Measurements from ENCODE around the gene FGD3. TPM values are rescaled to one million over a fixed set of nuclear protein-coding genes. Genes with fewer than 3 reads are reported as not detected.

FGD3 gene
- total RNA-seq, 1 experiment from 2014 or later = 0.20 TPM

DNA sequence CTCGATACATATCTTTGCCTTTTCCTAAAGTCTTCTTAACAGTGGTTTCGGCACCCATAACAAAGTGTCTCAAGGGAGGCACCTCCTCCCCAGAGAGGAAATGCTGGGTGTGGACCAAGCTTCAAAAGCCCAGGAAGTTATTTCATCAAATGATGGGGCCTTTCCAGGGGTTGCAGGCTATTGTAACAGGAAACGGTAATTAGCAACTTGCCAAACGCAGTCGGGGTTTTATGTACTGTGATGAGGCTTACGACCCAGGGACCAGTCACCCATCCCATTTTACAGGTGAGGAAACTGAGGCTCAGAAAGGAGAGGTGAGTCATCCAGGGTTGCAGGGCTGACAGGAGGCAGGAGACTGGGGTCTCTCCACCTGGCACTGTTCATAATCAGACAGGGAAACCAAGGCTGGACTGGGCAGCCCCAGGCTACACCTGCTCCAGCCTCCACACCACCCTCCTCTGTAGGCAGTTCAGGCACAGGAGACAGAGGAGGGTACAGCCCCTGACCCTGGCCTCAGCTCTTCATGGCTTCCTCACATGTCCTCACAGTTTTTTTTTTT, 81.2 kb downstream of the FGD3 start:
- DNase-seq (ENCODE audit: low read depth) = no peak

DNA sequence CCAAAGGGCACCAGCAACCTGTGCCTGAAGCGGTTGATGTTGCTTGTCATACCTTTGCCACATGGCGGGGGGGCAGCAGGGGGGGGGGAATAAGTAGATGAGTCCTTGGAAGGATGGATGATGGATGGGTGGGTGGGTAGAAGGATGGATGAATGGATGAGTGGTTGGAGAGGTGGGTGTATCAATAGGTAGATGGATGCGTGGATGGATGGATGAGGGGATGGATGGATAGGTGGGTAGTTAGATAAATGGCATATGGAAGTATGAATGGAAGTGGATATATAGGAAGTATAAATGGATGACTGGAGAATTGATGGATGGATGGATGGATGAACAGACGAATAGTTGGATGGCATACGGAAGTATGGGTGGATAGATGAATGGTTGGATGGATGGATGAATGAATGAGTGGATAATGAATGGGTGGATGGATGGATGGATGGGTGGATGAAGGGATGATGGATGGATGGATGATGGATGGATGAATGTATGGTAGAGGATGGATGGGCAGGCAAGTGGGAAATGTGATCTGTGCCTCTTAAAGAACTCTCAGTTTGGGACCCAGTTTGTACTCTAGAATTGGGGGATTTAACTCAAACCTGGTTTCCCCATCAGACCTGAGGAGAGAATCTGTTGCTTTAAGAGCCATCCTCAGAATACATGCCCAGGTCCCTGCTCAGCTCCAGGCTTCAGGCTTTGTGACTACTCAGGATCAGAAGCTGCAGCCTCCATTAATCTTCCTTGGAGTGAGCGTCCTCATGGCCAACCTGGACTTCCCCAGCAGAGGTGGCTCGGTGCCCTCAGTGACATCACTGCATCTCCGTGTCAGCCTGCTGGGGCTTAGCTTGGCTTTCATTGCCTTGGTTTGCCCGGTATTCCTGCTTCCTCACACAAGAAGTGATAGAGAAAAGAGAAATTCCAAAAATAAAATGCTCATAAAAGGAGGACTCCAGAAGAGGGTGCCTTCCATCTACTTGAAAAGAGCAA, 83.6 kb downstream of the FGD3 start:
- DNase-seq (ENCODE audit: low read depth) = no peak

DNA sequence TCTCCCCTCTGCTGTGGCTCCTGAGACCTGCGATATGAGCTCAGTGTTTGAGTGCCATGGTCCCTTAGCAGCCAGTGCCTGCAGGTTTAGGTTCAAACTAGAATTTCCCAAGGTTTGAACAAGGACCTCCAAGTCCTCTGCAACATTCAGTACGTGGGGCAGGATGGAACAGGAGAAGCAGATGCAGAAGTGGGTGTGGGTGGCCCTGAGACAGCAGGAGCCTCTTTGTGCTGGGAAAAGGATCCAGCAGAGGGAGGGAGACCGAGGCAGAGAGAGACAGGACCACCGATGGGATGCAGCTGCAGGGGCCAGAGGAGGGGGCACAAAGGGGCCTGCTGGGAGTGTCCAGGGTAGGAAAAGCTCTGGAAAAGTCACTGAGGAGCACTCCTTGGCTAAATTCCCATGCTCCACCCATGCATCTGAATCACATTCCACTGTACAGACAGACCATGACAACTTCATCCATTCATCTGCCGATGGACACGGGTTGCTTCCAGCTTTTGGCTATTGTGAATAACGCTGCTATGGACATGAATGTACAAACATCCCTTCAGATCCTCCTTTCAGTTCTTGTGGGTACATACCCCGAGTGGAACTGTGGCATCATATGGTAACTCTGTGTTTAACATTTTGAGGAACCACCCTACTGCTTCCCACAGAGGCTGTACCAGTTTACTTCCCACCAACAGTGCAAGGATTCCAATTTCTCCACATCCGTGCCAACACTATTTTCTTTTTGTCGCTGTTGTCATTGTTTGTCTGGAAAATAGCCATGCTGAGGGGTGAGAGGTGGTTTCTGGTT, 84.5 kb downstream of the FGD3 start:
- no peak for DNase-seq (ENCODE audit: low read depth)

DNA sequence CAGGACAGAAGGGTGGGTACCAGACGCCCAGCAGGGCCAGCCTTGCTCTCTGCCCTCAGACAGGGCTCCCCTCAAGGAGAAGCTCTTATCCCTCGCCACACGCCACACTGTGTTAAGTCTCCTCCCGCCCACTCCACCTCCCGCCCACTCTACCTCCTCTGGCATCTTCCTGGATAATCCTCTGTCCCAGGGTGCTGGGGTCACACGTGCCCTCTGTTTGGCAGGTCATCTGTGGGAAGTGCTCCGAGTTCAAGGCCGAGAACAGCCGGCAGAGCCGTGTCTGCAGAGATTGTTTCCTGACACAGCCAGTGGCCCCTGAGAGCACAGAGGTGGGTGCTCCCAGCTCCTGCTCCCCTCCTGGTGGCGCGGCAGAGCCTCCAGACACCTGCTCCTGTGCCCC, 85.2 kb downstream of the FGD3 start:
- DNase-seq (ENCODE audit: low read depth) = no peak

DNA sequence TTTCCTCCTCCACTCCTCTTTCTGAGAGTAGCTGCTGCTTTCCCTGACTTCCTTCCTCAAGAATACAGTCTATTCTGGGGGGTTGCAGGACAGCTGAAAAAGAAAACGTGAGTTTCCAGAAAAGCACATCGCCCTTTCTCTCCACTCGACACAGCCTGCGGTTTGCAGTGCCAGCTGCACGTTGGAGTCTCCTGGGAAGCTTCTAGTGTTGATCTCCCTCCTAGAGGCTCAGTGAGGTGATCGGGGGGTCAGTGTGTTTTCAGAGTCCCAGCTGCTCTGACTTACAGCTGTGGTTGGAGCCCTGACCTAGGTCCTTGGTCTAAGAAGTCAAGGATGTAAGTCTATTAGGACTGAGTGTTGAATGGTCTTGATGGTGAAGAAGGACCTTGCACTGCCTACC, 86.2 kb downstream of the FGD3 start:
- DNase-seq (ENCODE audit: low read depth) = no peak

DNA sequence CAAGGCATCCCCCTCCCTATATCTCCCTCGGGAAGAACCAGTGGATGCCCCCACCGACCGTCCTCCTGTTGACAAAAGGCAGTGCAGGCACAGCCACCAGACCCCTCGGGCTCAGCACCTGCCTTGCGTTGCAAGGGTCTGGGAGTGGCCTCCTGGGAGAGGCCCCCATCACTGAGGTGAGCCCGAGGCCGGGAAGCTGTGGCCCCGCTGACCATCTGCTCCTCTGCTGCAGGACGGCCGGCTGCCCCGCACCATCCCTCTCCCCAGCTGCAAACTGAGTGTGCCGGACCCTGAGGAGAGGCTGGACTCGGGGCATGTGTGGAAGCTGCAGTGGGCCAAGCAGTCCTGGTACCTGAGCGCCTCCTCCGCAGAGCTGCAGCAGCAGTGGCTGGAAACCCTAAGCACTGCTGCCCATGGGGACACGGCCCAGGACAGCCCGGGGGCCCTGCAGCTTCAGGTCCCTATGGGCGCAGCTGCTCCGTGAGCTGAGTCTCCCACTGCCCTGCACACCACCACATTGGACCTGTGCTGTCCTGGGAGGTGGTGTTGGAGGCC, 87.9 kb downstream of the FGD3 start:
- DNase-seq (ENCODE audit: low read depth) = no peak

DNA sequence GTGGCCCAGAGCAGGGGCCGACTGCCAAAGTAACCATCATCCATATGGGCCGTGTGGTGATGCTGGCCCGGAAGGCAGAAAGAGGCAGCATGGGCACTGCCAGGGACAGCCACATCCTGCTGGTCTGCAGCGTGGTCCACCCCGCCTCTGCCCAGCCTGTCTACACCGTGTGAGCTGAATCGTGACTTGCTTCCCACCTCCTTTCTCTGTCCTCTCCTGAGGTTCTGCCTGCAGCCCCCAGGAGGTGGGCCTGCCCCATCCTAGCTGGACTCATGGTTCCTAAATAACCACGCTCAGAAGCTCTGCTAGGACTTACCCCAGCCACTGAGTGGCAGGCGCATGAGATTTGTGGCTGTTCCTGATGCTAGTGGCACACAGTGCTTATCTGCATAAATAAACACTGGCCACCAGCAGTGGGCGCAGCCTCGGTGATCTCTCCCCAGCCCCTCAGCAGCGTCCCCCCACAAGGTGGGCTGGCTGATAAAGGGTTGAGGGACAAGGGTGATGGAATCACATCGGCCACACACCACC, 88.6 kb downstream of the FGD3 start:
- DNase-seq (ENCODE audit: low read depth) = no peak

DNA sequence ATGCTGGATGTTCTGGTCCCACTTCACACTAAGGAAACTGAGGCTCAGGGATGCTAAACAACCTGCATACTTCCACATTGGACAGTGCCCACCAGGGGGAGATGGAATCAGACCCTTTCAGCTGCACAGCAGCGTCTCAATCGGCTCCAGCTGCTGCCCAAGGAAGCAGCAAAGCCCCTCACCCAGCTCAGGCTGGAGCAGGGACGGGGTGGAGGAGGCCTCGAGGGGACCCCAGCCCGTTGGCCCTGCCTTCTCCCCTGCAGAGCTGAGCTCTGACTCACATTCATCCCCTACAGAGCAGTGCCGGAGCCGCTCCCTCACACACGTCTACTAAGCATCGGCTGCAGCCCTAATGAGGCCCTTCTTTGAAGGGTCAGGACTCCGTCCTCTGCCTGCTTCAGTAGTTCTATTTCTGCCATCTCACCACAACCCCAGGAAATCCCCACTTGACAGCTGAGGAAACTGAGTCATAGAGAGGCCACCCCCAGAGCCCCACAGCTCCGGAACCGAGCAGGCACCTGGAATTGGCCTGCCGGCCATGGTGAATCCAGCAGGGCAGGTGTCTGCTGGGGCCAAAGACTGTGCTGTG, 89.7 kb downstream of the FGD3 start:
- no peak for DNase-seq (ENCODE audit: low read depth)

DNA sequence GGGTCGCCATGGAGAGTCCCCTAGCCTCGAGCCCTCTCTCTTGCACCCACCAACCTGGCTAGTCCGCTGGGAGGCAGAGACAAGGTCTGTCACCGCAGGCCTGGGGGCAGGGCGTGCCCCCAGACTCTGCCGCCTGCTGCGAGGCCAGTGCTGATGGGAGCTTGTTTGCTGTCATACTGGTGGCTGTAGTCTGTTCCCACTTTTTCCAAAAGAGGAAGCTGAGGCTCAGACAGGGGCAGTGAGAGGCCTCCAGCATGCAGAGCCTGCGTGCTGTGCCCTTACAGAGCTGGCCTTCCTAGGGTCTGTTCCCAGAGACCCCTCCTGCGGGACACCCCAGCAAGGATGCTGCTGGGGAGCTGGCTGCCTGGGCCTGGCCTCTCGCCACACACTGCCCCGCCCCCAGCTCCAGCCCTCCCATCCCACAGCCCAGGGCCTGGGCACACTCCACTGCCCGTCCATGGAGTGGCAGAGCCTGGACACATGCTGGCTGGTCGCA, 90.2 kb downstream of the FGD3 start:
- DNase-seq (ENCODE audit: low read depth) = no peak

DNA sequence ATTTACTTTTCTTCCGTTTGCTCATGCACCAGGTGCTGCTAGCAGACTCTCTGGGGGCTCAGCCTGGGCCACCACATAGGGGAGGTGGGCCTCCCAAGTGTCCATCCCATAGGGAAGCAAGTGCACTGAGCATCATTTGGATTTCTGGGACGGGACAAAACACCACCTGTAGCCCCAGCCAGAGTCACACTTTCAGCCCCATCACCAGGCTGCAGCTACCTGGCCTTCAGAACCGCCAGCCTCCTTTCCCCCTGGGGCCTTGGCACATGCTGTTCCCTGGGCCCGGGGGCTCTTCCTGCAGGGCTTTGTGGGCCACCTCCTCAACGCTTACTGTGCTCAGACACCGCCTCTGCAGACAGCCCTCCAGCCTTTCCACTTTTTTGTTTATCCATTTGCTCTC, 91.6 kb downstream of the FGD3 start:
- DNase-seq (ENCODE audit: low read depth) = no peak

DNA sequence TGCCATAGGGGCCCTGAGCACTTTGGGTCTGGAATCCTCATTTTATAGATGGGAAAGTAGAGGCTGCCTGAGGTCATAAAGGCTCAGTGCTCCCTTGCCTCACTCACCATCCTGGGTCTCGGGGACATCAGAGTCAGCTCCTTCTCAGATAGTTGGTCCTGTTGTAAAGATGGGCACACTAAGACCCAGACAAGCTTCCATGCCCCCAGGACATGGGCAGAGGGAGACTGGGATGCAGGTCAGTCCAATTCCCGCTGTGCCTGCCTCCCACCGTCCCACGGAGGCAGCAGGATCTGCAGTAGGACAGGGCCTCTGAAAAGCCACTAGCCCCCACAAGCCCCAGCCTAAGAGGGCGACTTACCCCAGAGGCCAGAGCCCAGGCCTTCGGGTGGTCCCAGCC, 92.1 kb downstream of the FGD3 start:
- DNase-seq (ENCODE audit: low read depth) = no peak

DNA sequence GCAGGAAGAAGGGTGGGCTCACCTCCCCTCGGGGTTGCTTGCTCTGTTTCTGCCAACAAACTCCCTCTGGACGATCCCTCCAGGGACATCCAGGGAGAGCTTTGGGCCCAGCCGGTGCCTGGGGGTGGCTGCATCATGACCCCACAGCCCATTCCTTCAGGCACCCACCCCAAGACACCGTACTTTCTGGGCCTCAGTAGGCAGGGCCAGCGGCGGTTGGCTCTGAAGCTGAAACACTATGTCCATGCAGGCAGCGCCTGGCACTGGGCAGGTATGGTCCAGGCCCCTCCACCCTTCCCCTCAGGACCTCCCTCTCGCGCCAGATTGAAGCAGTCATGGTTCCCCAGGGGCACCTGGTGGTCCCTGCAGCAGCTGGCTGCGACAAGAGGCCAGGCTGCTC, 92.7 kb downstream of the FGD3 start:
- no peak for DNase-seq (ENCODE audit: low read depth)

DNA sequence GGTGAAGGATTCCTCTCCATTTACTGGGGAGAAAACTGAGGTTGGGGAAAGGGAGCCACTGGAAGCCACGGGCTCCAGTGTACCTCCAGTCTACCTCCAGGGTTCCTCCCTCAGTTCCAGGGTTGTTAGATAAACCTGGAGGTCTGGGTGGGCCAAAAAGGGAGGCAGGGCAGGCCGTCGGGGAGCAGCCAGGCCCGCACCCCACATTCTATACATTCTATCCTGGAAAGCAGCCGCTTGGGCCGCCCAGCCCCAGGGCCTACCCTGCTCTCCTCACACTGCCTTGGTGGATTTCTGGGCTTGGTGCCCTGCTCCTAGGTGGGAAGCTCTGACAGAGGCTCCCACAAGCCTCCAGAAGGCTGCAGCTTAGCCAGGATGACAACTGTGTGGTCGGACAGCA, 93.1 kb downstream of the FGD3 start:
- DNase-seq (ENCODE audit: low read depth) = no peak

DNA sequence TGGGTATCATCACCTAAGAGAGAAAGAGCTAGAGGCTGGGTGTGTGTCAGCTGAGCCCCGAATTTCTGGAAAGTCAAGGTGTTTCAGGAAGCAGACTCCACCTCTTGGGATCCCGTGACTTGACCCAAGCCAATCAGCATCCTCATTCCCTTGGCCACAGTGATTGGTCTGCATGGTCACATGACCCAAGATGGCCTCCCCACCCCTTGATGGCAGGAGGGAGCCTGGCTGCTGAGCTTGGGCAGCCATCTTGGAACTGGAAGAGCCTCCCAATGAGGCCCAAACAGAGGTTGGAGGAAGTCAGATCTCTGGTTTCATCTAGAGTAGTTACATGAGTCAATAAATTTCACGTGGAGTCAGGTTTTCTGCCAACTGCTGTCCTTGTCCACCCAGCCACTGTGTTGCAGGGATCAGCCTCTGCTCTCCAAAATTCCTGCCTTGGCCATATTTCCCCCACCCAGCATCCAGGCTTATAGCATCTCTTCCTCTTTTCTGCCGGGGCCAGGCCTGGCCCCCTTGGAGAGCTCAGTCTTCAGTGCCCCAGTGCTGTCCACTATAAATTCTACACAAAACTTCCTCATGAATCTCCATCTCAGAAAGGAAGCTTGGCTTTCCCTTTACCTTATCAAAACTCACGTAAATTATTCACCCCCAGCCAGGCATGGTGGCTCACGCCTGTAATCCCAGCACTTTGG, 93.9 kb downstream of the FGD3 start:
- DNase-seq (ENCODE audit: low read depth) = no peak

DNA sequence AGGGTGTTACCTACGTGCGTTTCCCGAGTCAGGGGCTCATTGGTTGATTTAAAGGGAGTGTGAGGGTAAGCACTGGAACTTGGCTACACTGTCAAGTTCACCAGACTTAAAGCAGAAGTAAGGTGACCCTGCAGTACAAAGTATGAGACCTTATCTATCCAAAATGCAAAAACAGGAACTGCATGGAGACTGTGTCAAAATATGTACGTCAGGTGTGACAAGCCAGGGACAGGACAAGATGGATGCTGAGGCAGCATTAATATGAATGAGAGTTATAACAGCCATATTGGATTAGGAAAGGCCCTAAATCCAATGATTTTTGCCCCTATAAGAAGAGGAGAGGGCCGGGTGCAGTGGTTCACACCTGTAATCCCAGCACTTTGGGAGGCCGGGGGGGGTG, 95.8 kb downstream of the FGD3 start:
- no peak for DNase-seq (ENCODE audit: low read depth)

DNA sequence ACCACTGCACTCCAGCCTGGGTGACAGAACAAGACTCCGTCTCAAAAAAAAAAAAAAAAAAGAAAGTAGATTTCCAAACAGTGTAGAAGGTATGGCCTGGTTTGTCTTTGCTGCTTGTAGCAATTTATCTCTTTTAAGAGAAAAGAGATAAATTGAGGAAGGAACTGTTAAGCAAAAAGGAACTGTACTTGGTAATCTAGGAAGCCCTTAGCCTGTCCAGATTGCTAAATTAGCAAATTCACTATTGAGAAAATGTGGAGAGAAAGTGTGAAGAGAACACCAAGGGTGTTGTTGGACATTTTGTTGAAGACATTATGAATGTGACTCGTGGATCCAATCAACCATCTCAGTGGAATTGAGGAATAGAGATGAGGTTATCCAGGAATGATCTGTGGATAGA, 98.2 kb downstream of the FGD3 start:
- no peak for DNase-seq (ENCODE audit: low read depth)

DNA sequence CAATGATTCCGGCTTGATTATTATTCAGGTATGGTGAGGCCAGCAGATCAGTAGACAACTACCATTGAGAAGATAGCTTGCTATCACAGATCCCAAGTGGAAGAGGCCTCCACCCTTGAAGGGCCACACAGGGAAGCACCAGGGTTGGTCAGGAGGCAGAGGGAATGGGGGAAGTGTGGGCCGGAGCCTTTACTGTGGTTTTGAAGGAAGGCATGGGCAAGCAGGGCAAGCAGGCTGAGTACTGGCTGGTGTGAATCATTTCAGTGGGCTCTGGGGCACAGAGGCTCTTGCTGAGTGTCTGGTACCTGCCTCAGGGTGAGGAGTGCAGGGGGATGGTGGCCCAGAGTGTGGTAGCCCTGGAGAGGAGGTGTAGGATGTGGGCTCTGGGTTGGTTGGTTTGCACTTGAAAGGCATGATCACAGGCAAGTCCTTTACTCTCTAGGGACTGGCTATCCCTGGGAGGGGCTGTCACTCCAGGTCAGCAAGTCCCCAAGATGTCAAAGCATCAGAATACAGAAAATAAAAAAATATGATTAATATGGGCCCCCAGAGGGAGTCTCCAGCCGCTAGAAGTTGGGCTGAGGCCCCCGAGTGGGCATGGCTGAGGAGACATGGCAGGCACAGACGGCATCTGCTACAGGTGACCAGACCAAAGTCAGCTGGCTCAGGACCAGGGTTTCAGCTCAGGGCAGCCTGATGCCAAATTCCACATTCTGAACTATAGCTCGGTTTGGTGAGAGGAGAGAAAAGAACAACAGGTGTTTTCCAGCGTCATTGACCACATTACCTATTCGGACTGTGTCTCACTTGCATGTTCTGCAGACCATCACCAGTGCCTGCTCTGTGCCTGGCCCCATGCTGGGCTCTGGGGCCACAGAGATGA, 101.5 kb downstream of the FGD3 start:
- no peak for DNase-seq (ENCODE audit: low read depth)

DNA sequence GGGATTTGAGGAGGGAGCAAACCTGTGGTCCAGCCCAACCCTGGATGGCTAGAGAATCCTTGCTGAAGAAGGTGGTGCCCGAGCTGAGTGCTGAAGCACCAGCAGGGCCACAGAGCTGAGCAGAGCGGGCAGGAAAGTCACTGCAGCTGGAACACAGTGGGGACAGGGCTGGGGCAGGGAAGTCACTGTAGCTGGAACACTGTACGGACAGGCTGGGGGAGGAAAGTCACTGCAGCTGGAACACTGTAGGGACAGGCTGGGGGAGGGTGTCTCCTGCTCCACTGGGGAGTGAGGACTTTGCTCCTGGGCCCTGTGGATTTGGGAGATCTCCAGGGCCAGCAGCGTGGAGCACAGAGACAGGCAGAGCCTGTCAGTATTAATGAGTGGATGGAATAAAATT, 102.2 kb downstream of the FGD3 start:
- no peak for DNase-seq (ENCODE audit: low read depth)

DNA sequence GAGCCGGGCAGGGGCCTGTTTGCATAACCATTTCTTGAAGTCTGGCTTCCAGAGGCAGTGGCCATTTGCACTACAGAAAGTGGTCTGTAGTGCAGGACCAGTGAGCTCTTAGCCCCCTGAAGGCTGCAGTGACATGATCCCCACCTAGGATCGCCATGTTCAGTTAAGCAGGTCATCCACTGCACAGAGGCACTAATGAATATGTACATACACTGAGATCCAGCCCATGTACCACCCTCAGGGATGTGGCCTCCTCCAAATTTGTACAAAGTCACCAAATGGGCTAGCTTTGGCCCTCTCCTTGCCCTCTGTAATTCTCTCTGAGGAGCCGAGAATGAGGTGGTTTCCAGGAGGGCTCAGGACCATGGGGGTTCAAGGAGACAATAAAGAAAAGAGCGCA, 102.9 kb downstream of the FGD3 start:
- no peak for DNase-seq (ENCODE audit: low read depth)

DNA sequence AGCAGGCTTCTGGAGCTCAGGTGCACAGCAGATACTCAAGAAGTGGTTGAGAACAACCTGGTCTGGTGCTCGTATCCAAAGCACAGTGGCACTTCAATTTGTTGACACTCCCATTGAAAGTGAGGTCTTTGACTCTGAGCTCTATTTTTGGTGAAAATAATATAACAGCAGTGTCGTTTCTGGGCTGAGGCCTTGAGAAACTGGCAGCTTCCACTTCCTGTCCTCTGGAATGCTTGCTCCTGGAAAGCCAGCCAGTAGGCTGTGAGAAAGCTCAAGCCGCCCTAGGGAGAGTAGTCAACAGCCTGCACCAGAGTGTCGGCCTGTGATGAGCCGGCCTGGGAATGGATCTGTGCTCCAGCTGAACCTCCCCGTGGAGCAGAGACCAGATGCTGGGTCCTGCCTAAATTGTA, 104.4 kb downstream of the FGD3 start:
- peak; percentile 40 for DNase-seq (ENCODE audit: low read depth)

Measured in M059J (cell line).